Kidney (tissue), 22 donors: ENCODE data around the gene CA10. TPM values are rescaled to one million over a fixed set of nuclear protein-coding genes. Genes with fewer than 3 reads are reported as not detected.

Experiments used
- DNase-seq, 5 donors: peaks; one replicate each; pipeline ENCODE4 v3.0.0-alpha.2; 2013 to 2020
- FAIRE-seq: peaks from 2 replicates; lab custom pipeline; 2012; peaks lifted over from hg19 to GRCh38; lab: Jason Lieb, UNC
- H3K27ac ChIP-seq, 2 donors: one replicate each; pipeline ENCODE4 v1.7.0; 2013; ENCODE audit warnings: low read depth in 2 of 2, low read length in 2 of 2, inconsistent platforms in 1 of 2
- H3K27me3 ChIP-seq: one replicate; pipeline ENCODE4 v1.7.1; 2013; ENCODE audit warnings: low read length, inconsistent platforms; ENCODE audit not compliant: control insufficient read depth, insufficient read depth
- H3K36me3 ChIP-seq, 3 donors: one replicate each; pipeline versions ENCODE4 v1.7.0 to v1.7.1; 2013; ENCODE audit warnings: low read length in 3 of 3, control low read depth in 1 of 3, inconsistent platforms in 1 of 3; ENCODE audit not compliant: insufficient read depth in 3 of 3, control insufficient read depth in 2 of 3
- H3K4me1 ChIP-seq, 3 donors: one replicate each; pipeline versions ENCODE4 v1.7.0 to v1.7.1; 2013; ENCODE audit warnings: low read length in 3 of 3, inconsistent platforms in 1 of 3, low read depth in 1 of 3; ENCODE audit not compliant: control insufficient read depth in 2 of 3, insufficient read depth in 2 of 3
- H3K4me3 ChIP-seq, 3 donors: one replicate each; pipeline versions ENCODE4 v1.7.0 to v1.8.1; 2013; ENCODE audit warnings: low read length in 3 of 3, control low read depth in 1 of 3, inconsistent platforms in 1 of 3
- H3K9ac ChIP-seq, 3 donors: one replicate each; pipeline versions ENCODE4 v1.7.0 to v1.7.1; 2013; ENCODE audit warnings: low read length in 3 of 3, control low read depth in 1 of 3, inconsistent platforms in 1 of 3
- H3K9me3 ChIP-seq, 3 donors: one replicate each; pipeline versions ENCODE4 v1.7.0 to v1.7.1; 2013; ENCODE audit warnings: low read length in 3 of 3, control low read depth in 1 of 3, inconsistent platforms in 1 of 3; ENCODE audit not compliant: control insufficient read depth in 2 of 3, insufficient read depth in 1 of 3
- intact Hi-C: fragments of 100-400 bp; cut with DNase I; formaldehyde crosslinking; loops from one replicate; pipeline ENCODE4 v1.11.1; 2022
- long read RNA-seq, 10 donors: library from polyadenylated mRNA in 1 of 10; unstranded in 1 of 10; transcript quantifications; one replicate each; pipeline ENCODE4 v2.0.0 and lab custom pipeline, GENCODE V29; 2021 to 2026
- polyA plus RNA-seq: library from polyadenylated mRNA; stranded (reverse); fragments of 350-450 nt; fragmentation: Illumina TruSeq; extraction: RNeasy Lipid Tissue Mini Kit (QIAGEN cat#74804); gene quantifications from one replicate; pipeline ENCODE4 v1.2.3, GENCODE V29; 2014; ENCODE audit warnings: low read depth, low replicate concordance; ENCODE audit not compliant: insufficient read depth
- total RNA-seq: library from RNA; stranded (reverse); fragmentation: NEBNext Ultra II Directional; extraction: Animal tissue kit (Norgen Biotek cat#: 25700); gene quantifications from one replicate; pipeline ENCODE4 v1.2.1, GENCODE V29; 2021
- TF ChIP-seq, protein P1 (sequence below): IDR thresholded peaks from 3 replicates; pipeline ENCODE4 v1.5.1; 2012; ENCODE audit warnings: mild to moderate bottlenecking, moderate library complexity, borderline replicate concordance; ENCODE audit not compliant: insufficient read depth; ENCODE audit errors: extremely low read depth
- donor health status: control.
- donor health status: control.
- donor health status: control.
- donor health status: control.
- donor health status: control.
- donor health status: DM: yes; HTN: yes; CAD: no.
- donor health status: Normal renal cell carcinoma (clear cell type).

CA10 gene
- total RNA-seq (3.7 TPM), polyA plus RNA-seq (9.8 TPM)
- long read RNA-seq, donor 1 = 0 reads
- long read RNA-seq, donor 2, partial matches to known transcripts = 0 of 1 reads
- long read RNA-seq, donor 2, other reads (novel, unspliced or antisense) = 0 of 1 reads
- long read RNA-seq, donor 3, transcript CA10-203 (9 exons, 3,189 nt) = major isoform, 6 of 6 reads
- long read RNA-seq, donor 3, partial matches to known transcripts = 0 of 6 reads
- long read RNA-seq, donor 3, other reads (novel, unspliced or antisense) = 0 of 6 reads
- long read RNA-seq, donor 4, partial matches to known transcripts = 0 of 3 reads
- long read RNA-seq, donor 4, other reads (novel, unspliced or antisense) = 0 of 3 reads
- long read RNA-seq, donor 5, partial matches to known transcripts = 0 of 1 reads
- long read RNA-seq, donor 5, other reads (novel, unspliced or antisense) = 0 of 1 reads
- long read RNA-seq, donor 6, partial matches to known transcripts = 0 of 1 reads
- long read RNA-seq, donor 6, other reads (novel, unspliced or antisense) = 0 of 1 reads
- long read RNA-seq, donor 7, partial matches to known transcripts = 0 of 4 reads
- long read RNA-seq, donor 7, other reads (novel, unspliced or antisense) = 2 of 4 reads
- long read RNA-seq, donor 8 = 0 reads
- long read RNA-seq, donor 9 = 0 reads
- long read RNA-seq, donor 10, partial matches to known transcripts = 0 of 1 reads
- long read RNA-seq, donor 10, other reads (novel, unspliced or antisense) = 0 of 1 reads

DNA sequence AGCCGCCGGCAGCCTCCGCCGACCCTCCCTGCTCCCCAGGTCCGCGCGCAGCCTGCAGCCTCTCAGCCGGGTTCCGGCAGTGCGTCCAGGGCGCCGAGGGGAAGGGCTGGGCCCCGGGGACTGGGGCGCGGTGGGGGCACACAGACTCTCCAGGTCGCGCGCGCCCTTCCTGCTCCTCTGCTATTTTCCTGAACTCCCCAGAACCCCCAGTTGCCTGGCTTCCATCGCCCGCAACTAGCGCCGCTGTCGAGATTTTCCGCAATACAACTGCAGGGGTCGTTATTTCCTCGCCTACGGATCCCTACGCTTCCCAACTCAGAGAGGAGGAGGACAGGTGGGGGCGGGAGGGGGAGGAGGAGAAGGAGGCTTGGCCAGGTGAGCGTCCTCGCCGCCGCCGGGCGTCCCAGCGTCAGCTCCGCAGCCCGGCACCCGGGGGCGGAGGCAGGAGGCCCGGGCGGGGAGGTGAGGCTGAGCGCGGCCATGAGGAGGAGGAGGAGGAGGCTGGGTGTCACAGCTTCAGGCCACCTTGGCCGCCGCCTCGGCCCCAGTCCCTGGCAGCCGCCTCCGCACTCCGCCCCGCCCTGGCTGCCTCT lies at the start of gene CA10:
Gene CA10, minus strand, starts transcription at position 265 of the 593 bp plus-strand sequence.
- Histone ChIP-seq H3K4me1 (no peaks in the 10 kb centered on the region), H3K36me3 (no peaks in the 10 kb centered on the region), H3K9ac (peak within 1 kb of the TSS in 1 of 3 donors; percentile 30), H3K4me3 (peak within 1 kb of the TSS in 2 of 3 donors; percentile 42 to 57), H3K27me3 (peaks cover 36% of the 10 kb centered on the region), H3K27ac (peak within 1 kb of the TSS in 1 of 2 donors; percentile 37), H3K9me3 (no peaks in the 10 kb centered on the region)
- TF ChIP-seq, protein P1, sequence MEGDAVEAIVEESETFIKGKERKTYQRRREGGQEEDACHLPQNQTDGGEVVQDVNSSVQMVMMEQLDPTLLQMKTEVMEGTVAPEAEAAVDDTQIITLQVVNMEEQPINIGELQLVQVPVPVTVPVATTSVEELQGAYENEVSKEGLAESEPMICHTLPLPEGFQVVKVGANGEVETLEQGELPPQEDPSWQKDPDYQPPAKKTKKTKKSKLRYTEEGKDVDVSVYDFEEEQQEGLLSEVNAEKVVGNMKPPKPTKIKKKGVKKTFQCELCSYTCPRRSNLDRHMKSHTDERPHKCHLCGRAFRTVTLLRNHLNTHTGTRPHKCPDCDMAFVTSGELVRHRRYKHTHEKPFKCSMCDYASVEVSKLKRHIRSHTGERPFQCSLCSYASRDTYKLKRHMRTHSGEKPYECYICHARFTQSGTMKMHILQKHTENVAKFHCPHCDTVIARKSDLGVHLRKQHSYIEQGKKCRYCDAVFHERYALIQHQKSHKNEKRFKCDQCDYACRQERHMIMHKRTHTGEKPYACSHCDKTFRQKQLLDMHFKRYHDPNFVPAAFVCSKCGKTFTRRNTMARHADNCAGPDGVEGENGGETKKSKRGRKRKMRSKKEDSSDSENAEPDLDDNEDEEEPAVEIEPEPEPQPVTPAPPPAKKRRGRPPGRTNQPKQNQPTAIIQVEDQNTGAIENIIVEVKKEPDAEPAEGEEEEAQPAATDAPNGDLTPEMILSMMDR = no peak
- no peak for FAIRE-seq
- intact Hi-C loops = no loop called here
- DNase-seq = peak; percentile 12 to 75 (median 39)

DNA sequence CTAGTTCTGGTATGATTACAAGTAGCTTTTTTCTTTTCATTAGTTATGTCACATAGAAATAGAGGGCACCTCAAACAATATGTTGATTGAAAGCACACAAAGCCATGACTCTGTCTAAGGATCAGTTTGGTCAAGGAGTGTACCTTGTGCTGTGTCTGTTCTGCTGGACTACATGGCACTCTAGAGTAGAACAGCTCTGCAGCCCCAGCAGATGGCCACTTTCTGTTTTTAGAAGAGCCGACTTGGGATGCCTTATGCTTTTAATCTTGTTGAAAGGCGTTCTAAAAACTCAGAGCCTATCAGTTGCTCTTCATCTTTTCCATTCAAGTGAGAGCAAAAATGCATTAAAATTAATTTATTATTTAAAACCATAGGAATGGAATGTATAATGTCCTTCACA lies 49.3 kb upstream of the CA10 start:
- Histone ChIP-seq H3K4me1 (no peaks in the 10 kb centered on the region), H3K9ac (no peak overlapping the region), H3K27me3 (no peaks in the 10 kb centered on the region), H3K36me3 (no peaks in the 10 kb centered on the region), H3K9me3 (no peaks in the 10 kb centered on the region), H3K27ac (no peak overlapping the region), H3K4me3 (no peak overlapping the region)
- DNase-seq (no peak), FAIRE-seq (no peak)
- TF ChIP-seq, protein P1 = no peak
- intact Hi-C loops = no loop called here

DNA sequence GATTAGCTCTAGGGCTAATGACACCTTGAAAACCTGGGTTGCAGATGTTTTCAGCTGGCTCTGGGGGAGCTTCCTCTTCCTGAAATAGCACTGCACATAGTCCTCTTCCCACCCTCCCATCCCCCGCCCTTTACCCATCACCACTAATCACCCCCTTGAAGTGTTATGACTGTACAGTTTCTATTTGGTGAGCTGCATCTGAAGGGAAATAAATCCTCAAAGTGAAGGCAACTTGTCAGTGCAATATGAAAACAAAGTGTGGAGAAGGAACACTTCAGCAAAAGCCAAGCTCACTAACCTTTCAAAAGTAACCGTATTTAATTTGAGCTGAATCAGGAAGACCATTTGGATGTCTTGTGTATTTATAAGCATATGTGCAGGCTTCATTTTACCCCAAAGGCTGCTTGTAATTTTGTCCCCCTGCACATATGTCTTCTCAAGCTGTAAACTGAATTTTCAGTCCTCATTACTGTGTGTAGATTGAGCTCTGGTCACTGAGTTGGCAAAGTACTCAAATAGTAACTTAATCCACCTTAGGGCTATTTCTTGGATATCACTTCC lies 44.1 kb upstream of the CA10 start:
- Histone ChIP-seq H3K9me3 (no peaks in the 10 kb centered on the region), H3K4me1 (no peaks in the 10 kb centered on the region), H3K27me3 (no peaks in the 10 kb centered on the region), H3K27ac (no peak overlapping the region), H3K9ac (no peak overlapping the region), H3K36me3 (no peaks in the 10 kb centered on the region), H3K4me3 (no peak overlapping the region)
- FAIRE-seq (no peak), DNase-seq (no peak)
- TF ChIP-seq, protein P1 = no peak
- intact Hi-C loops = no loop called here
